OCI-LY1 (cell line): ENCODE measurements around the gene LRP1.

Experiments used
- H2AFZ ChIP-seq: fragments of 200-600 bp; sonication (generic), shearing (Covaris generic); 2 replicates; pipeline ENCODE4 v1.6.0; 2014; ENCODE audit warnings: antibody characterized with exemption, mild to moderate bottlenecking, low read length
- H3F3A ChIP-seq: fragments of 200-600 bp; sonication (generic), shearing (Covaris generic); 2 replicates; pipeline ENCODE4 v1.6.0; 2014; ENCODE audit warnings: mild to moderate bottlenecking, antibody characterized with exemption, low read length, moderate library complexity; ENCODE audit not compliant: insufficient read depth
- H3K27ac ChIP-seq: fragments of 200-600 bp; sonication (generic); 2 replicates; pipeline ENCODE4 v1.5.1; 2014; ENCODE audit warnings: low read length, mixed run types, mild to moderate bottlenecking, low read depth; ENCODE audit not compliant: poor library complexity, severe bottlenecking
- H3K27me3 ChIP-seq: fragments of 200-600 bp; sonication (generic); 2 replicates; pipeline ENCODE4 v1.6.0; 2014; ENCODE audit warnings: antibody characterized with exemption, mild to moderate bottlenecking, low read length, moderate library complexity; ENCODE audit not compliant: insufficient read depth
- H3K36me3 ChIP-seq: fragments of 200-600 bp; sonication (generic); 2 replicates; pipeline ENCODE4 v1.6.1; 2014; ENCODE audit warnings: mild to moderate bottlenecking, antibody characterized with exemption, low read length, moderate library complexity, mixed read lengths; ENCODE audit not compliant: insufficient read depth
- H3K4me1 ChIP-seq: fragments of 200-600 bp; sonication (generic); 2 replicates; pipeline ENCODE4 v1.5.1; 2014; ENCODE audit warnings: mild to moderate bottlenecking, low read length, moderate library complexity; ENCODE audit not compliant: insufficient read depth, severe bottlenecking
- H3K4me2 ChIP-seq: fragments of 200-600 bp; sonication (generic), shearing (Covaris generic); 2 replicates; pipeline ENCODE4 v1.6.1; 2014; ENCODE audit warnings: low read length
- H3K4me3 ChIP-seq: fragments of 200-600 bp; sonication (generic); 2 replicates; pipeline ENCODE4 v1.5.1; 2014; ENCODE audit warnings: low read length, low read depth, mild to moderate bottlenecking, mixed read lengths; ENCODE audit not compliant: poor library complexity, severe bottlenecking
- H3K79me2 ChIP-seq: fragments of 200-600 bp; shearing (Covaris generic); 2 replicates; pipeline ENCODE4 v1.6.1; 2016; ENCODE audit warnings: mixed run types, low read length, mixed read lengths; ENCODE audit not compliant: insufficient read depth
- H3K9ac ChIP-seq: fragments of 200-600 bp; sonication (generic), shearing (Covaris generic); 2 replicates; pipeline ENCODE4 v1.6.1; 2014; ENCODE audit warnings: mild to moderate bottlenecking, low read length, mixed read lengths
- H3K9me2 ChIP-seq: fragments of 200-600 bp; sonication (generic), shearing (Covaris generic); 2 replicates; pipeline ENCODE4 v1.6.1; 2014; ENCODE audit warnings: low read depth, mild to moderate bottlenecking, low read length, mixed read lengths
- H3K9me3 ChIP-seq: fragments of 200-600 bp; shearing (Covaris generic); 2 replicates; pipeline ENCODE4 v1.6.1; 2014; ENCODE audit warnings: low read length, mixed read lengths
- H4K20me1 ChIP-seq: fragments of 200-600 bp; sonication (generic), shearing (Covaris generic); 2 replicates; pipeline ENCODE4 v1.6.0; 2016; ENCODE audit warnings: mild to moderate bottlenecking, low read length; ENCODE audit not compliant: insufficient read depth
- EZH2 ChIP-seq: fragments of 200-600 bp; sonication (generic), shearing (Covaris generic); IDR thresholded peaks from 2 replicates; pipeline ENCODE4 v1.8.0; 2017; ENCODE audit warnings: borderline replicate concordance, mixed run types, mild to moderate bottlenecking, antibody characterized with exemption, low read length, moderate library complexity, mixed read lengths
- TF ChIP-seq, protein P1 (sequence below): fragments of 200-600 bp; sonication (generic), shearing (Covaris generic); IDR thresholded peaks from 2 replicates; pipeline ENCODE4 v1.5.1; 2017; ENCODE audit warnings: mild to moderate bottlenecking, antibody characterized with exemption, low read length, moderate library complexity, mixed read lengths

LRP1 gene

DNA sequence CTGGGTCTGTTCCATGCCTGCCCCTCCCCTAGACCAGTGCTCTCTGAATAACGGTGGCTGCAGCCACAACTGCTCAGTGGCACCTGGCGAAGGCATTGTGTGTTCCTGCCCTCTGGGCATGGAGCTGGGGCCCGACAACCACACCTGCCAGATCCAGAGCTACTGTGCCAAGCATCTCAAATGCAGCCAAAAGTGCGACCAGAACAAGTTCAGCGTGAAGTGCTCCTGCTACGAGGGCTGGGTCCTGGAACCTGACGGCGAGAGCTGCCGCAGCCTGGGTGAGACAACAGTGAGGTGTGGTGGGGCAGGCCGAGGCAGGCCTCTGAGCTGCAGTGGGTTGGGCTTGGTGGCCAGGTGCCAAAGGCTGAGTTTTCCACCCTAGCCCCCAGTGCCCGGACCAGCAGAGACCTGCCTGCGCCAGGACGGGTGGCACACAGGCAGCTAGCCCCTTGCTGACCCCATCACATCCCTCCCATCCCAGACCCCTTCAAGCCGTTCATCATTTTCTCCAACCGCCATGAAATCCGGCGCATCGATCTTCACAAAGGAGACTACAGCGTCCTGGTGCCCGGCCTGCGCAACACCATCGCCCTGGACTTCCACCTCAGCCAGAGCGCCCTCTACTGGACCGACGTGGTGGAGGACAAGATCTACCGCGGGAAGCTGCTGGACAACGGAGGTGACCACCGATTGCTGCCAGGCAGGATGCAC is 47.3 kb downstream of the LRP1 start:
- H3K27ac ChIP-seq: no peak overlapping the region
- peaks cover 13% of the 10 kb centered on the region for H3K4me1 ChIP-seq
- H3K4me2 ChIP-seq: no peak overlapping the region
- no peaks in the 10 kb centered on the region for H3F3A ChIP-seq
- TF ChIP-seq, protein P1, sequence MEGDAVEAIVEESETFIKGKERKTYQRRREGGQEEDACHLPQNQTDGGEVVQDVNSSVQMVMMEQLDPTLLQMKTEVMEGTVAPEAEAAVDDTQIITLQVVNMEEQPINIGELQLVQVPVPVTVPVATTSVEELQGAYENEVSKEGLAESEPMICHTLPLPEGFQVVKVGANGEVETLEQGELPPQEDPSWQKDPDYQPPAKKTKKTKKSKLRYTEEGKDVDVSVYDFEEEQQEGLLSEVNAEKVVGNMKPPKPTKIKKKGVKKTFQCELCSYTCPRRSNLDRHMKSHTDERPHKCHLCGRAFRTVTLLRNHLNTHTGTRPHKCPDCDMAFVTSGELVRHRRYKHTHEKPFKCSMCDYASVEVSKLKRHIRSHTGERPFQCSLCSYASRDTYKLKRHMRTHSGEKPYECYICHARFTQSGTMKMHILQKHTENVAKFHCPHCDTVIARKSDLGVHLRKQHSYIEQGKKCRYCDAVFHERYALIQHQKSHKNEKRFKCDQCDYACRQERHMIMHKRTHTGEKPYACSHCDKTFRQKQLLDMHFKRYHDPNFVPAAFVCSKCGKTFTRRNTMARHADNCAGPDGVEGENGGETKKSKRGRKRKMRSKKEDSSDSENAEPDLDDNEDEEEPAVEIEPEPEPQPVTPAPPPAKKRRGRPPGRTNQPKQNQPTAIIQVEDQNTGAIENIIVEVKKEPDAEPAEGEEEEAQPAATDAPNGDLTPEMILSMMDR: peak; percentile 77
- TF ChIP-seq EZH2: no peak
- no peak overlapping the region for H2AFZ ChIP-seq
- H3K79me2 ChIP-seq: no peaks in the 10 kb centered on the region
- no peak overlapping the region for H3K4me3 ChIP-seq
- no peaks in the 10 kb centered on the region for H3K36me3 ChIP-seq
- H3K9ac ChIP-seq: no peak overlapping the region
- no peaks in the 10 kb centered on the region for H3K9me3 ChIP-seq
- no peaks in the 10 kb centered on the region for H3K9me2 ChIP-seq
- no peaks in the 10 kb centered on the region for H4K20me1 ChIP-seq
- H3K27me3 ChIP-seq: peaks cover 7% of the 10 kb centered on the region; the same call in 1 of the 2 replicates

DNA sequence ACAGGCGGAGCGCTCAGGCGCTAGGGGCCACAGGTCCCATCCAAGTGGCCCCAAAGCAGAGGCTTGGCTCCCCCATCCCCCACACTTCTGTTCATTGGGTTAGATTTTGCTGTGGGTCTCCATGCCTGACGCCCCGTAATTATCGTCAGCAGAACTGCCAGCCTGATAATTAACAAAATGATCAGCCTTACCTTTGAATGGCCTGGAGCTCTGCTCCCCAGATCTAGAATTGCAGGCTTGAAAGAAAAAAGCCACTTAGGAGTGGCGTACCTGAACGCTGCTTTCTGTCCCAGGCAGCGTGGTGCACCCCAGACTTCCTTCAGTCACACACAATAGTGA is 47.8 kb downstream of the LRP1 start:
- Histone ChIP-seq H3K9ac (no peak overlapping the region), H2AFZ (no peak overlapping the region), H3K4me2 (no peak overlapping the region), H3K79me2 (no peaks in the 10 kb centered on the region), H4K20me1 (no peaks in the 10 kb centered on the region), H3F3A (no peaks in the 10 kb centered on the region), H3K4me1 (peaks cover 13% of the 10 kb centered on the region), H3K9me3 (no peaks in the 10 kb centered on the region), H3K36me3 (no peaks in the 10 kb centered on the region), H3K9me2 (no peaks in the 10 kb centered on the region), H3K4me3 (no peak overlapping the region), H3K27me3 (peaks cover 6% of the 10 kb centered on the region; the same call in 1 of the 2 replicates), H3K27ac (no peak overlapping the region)
- TF ChIP-seq, protein P1: peak; percentile 3; the same call in 1 of the 2 replicates
- TF ChIP-seq EZH2: no peak

DNA sequence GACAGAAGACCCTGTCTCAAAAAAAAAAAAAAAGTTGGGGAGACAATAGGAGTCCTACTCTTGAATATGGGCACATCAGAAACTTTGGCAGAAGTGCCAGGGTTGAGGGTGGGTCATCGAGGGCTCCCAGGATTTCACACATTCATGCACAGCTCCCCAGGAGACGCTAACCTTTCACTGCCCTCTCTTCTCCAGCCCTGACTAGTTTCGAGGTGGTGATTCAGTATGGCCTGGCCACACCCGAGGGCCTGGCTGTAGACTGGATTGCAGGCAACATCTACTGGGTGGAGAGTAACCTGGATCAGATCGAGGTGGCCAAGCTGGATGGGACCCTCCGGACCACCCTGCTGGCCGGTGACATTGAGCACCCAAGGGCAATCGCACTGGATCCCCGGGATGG is 48.6 kb downstream of the LRP1 start:
- no peak overlapping the region for H3K27ac ChIP-seq
- H3K4me2 ChIP-seq: no peak overlapping the region
- no peak overlapping the region for H2AFZ ChIP-seq
- H3K9me2 ChIP-seq: no peaks in the 10 kb centered on the region
- H3K4me3 ChIP-seq: no peak overlapping the region
- peaks cover 13% of the 10 kb centered on the region for H3K4me1 ChIP-seq
- H4K20me1 ChIP-seq: no peaks in the 10 kb centered on the region
- H3K79me2 ChIP-seq: no peaks in the 10 kb centered on the region
- no peaks in the 10 kb centered on the region for H3K36me3 ChIP-seq
- peaks cover 6% of the 10 kb centered on the region; the same call in 1 of the 2 replicates for H3K27me3 ChIP-seq
- no peaks in the 10 kb centered on the region for H3K9me3 ChIP-seq
- no peak for TF ChIP-seq EZH2
- TF ChIP-seq, protein P1: no peak
- no peak overlapping the region for H3K9ac ChIP-seq
- H3F3A ChIP-seq: no peaks in the 10 kb centered on the region
